A673 (cell line): ENCODE results near the gene GZF1. TPM values are rescaled to one million over a fixed set of nuclear protein-coding genes. Genes with fewer than 3 reads are reported as not detected.

Experiments used
- BruUV-seq: library from RNA; stranded (reverse); fragments of 400-500 nt; replicated peaks from 2 replicates; lab custom pipeline; 2021; lab: Mats Ljungman, UMichigan
- CTCF ChIA-PET: fragments of 300-600 bp; sonication (Branson Sonifier 250); formaldehyde crosslinking; loops from one replicate; lab custom pipeline; 2022; ENCODE audit warnings: antibody characterized with exemption; lab: Charles Lee
- POLR2A ChIA-PET: fragments of 300-600 bp; sonication (Branson Sonifier 250); formaldehyde crosslinking; loops from one replicate; lab custom pipeline; 2022; ENCODE audit warnings: antibody characterized with exemption; ENCODE audit not compliant: low non-redundant PET; lab: Charles Lee
- DNase-seq: peaks from one replicate; pipeline ENCODE4 v3.0.0-alpha.2; 2015; ENCODE audit warnings: low spot score
- H3K27ac ChIP-seq: fragments of 200-600 bp; sonication (generic); 2 replicates; pipeline ENCODE4 v1.5.1; 2016; ENCODE audit warnings: mixed run types, low read depth, mild to moderate bottlenecking, mixed read lengths, antibody characterized with exemption, low read length; ENCODE audit not compliant: poor library complexity, severe bottlenecking
- H3K27me3 ChIP-seq: fragments of 200-600 bp; sonication (generic); replicated peaks from 2 replicates; pipeline ENCODE4 v1.6.1; 2017; ENCODE audit warnings: mixed run types, low read depth, mild to moderate bottlenecking, mixed read lengths, antibody characterized with exemption, low read length; ENCODE audit not compliant: insufficient read depth, poor library complexity
- H3K36me3 ChIP-seq: fragments of 200-600 bp; sonication (generic); 2 replicates; pipeline ENCODE4 v1.6.1; 2016; ENCODE audit warnings: mixed run types, mild to moderate bottlenecking, mixed read lengths, antibody characterized with exemption, low read length; ENCODE audit not compliant: insufficient read depth, poor library complexity, severe bottlenecking
- H3K4me1 ChIP-seq: fragments of 200-600 bp; sonication (generic); 2 replicates; pipeline ENCODE4 v1.6.1; 2017; ENCODE audit warnings: mixed run types, mild to moderate bottlenecking, mixed read lengths, antibody characterized with exemption, low read length; ENCODE audit not compliant: insufficient read depth, poor library complexity, severe bottlenecking
- H3K4me3 ChIP-seq: fragments of 200-600 bp; sonication (generic); 2 replicates; pipeline ENCODE4 v1.5.1; 2016; ENCODE audit warnings: low read depth, mixed run types, mild to moderate bottlenecking, mixed read lengths, low read length; ENCODE audit not compliant: poor library complexity, severe bottlenecking
- H3K9me3 ChIP-seq: fragments of 200-600 bp; sonication (generic); 2 replicates; pipeline ENCODE4 v1.6.1; 2016; ENCODE audit warnings: mixed run types, low read depth, mild to moderate bottlenecking, mixed read lengths, antibody characterized with exemption, low read length; ENCODE audit not compliant: poor library complexity, severe bottlenecking
- EZH2 ChIP-seq: fragments of 200-600 bp; sonication (generic); IDR thresholded peaks from 2 replicates; pipeline ENCODE4 v1.6.1; 2017; ENCODE audit warnings: borderline replicate concordance, low read depth, mild to moderate bottlenecking, mixed read lengths, antibody characterized with exemption, low read length; ENCODE audit not compliant: poor library complexity, severe bottlenecking
- intact Hi-C: fragments of 100-400 bp; cut with micrococcal nuclease; formaldehyde crosslinking; loops from one replicate; pipeline ENCODE4 v1.10.0; 2022; ENCODE audit not compliant: unreplicated experiment
- total RNA-seq: library from RNA; stranded (reverse); gene quantifications from 2 replicates; pipeline ENCODE4 v1.2.3, GENCODE V29; 2021
- TF ChIP-seq, protein P1 (sequence below): fragments of 300-800, 200-600 bp; sonication (generic); conservative IDR thresholded peaks from 2 replicates; pipeline ENCODE4 v1.5.1; 2017; ENCODE audit warnings: low read depth, mild to moderate bottlenecking, antibody characterized with exemption, low read length, moderate library complexity, mixed read lengths

Gene GZF1
- total RNA-seq, 1 experiment from 2014 or later = 13.7 TPM

DNA sequence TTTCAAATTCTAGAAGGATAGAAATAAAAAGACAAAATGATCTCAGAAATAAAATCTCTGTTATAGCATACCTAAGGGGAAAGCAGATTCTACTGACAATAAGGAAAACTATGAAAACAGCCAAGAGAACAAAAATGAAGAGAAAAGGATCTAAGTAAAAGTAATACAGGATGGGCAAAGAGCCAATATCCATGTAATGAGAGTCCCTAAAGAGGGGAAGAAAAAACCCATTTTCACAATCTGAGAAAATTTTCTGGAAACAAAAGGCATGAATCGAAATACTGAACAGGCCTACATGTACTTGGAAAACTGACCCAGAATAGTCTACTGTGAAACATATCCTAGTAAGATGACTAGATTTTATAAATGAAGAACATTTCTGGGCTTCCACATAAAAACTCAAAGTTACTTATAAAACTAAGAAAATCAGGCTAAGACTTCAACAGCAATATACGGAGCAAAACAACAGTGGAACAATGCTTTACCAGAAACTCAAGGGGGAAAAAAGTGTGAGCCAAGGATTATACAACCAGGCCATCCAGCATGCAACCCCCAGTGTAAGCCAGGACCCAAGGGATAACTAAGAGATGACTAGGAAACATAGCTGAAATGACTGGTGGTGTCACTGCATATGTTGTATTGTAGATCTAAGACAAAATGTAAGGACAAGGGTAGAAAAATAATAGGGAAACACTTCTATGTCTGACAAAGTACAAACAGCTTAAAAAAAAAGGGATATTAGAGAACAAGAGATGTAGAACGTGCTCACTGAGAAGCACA, 49.1 kb downstream of the GZF1 start:
- ChIA-PET CTCF (no interaction called here), POLR2A (no interaction called here)
- intact Hi-C loops = no loop called here
- H3K9me3 ChIP-seq = no peaks in the 10 kb centered on the region
- H3K27ac ChIP-seq = no peak overlapping the region
- TF ChIP-seq, protein P1, sequence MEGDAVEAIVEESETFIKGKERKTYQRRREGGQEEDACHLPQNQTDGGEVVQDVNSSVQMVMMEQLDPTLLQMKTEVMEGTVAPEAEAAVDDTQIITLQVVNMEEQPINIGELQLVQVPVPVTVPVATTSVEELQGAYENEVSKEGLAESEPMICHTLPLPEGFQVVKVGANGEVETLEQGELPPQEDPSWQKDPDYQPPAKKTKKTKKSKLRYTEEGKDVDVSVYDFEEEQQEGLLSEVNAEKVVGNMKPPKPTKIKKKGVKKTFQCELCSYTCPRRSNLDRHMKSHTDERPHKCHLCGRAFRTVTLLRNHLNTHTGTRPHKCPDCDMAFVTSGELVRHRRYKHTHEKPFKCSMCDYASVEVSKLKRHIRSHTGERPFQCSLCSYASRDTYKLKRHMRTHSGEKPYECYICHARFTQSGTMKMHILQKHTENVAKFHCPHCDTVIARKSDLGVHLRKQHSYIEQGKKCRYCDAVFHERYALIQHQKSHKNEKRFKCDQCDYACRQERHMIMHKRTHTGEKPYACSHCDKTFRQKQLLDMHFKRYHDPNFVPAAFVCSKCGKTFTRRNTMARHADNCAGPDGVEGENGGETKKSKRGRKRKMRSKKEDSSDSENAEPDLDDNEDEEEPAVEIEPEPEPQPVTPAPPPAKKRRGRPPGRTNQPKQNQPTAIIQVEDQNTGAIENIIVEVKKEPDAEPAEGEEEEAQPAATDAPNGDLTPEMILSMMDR = no peak
- TF ChIP-seq EZH2 = no peak
- DNase-seq = no peak
- no peaks in the 10 kb centered on the region for H3K27me3 ChIP-seq
- peaks cover 13% of the 10 kb centered on the region for H3K4me1 ChIP-seq
- no peaks in the 10 kb centered on the region for H3K36me3 ChIP-seq
- BruUV-seq = no TSS peak
- no peak overlapping the region for H3K4me3 ChIP-seq

GRCh38 chr20:23412026-23412425, 50.0 kb downstream of the GZF1 start:
- Histone ChIP-seq H3K27ac (no peak overlapping the region), H3K4me3 (no peak overlapping the region), H3K4me1 (peaks cover 13% of the 10 kb centered on the region), H3K9me3 (no peaks in the 10 kb centered on the region), H3K36me3 (no peaks in the 10 kb centered on the region), H3K27me3 (no peaks in the 10 kb centered on the region)
- DNase-seq = peak; percentile 17
- BruUV-seq = no TSS peak
- ChIA-PET CTCF (no interaction called here), POLR2A (no interaction called here)
- intact Hi-C loops = no loop called here
- TF ChIP-seq, protein P1 = no peak
- no peak for TF ChIP-seq EZH2

- Histone ChIP-seq H3K27me3 (no peaks in the 10 kb centered on the region), H3K4me3 (no peak overlapping the region), H3K4me1 (peaks cover 18% of the 10 kb centered on the region), H3K27ac (no peak overlapping the region), H3K36me3 (no peaks in the 10 kb centered on the region), H3K9me3 (no peaks in the 10 kb centered on the region)
- BruUV-seq = no TSS peak
- TF ChIP-seq EZH2 = no peak
- TF ChIP-seq, protein P1 = no peak
- DNase-seq = no peak
- POLR2A ChIA-PET = no interaction called here
- CTCF ChIA-PET = no interaction called here
- intact Hi-C loops = no loop called here
Measured at GRCh38 chr20:23413862-23414422, 52.0 kb downstream of the GZF1 start.
